Coronary artery (tissue), 2 donors: ENCODE measurements around the gene SRL.
"Not testable (repeated sequence)": the region's sequence is repeated elsewhere in the genome, so short reads cannot be mapped to it uniquely, and the experiment has no call there.

Source experiments
- DNase-seq: peaks from one replicate; pipeline ENCODE4 v3.0.0-alpha.2; 2017; ENCODE audit warnings: low spot score
- H3K27ac ChIP-seq, 2 donors: fragments of 200-600 bp; sonication (generic); one replicate each; pipeline ENCODE4 v1.5.1; 2016 to 2019
- H3K4me3 ChIP-seq: fragments of 200-600 bp; sonication (generic); 2 replicates; pipeline ENCODE4 v1.5.1; 2016; ENCODE audit warnings: mild to moderate bottlenecking, moderate library complexity
- CTCF ChIP-seq: fragments of 200-600 bp; sonication (generic); IDR thresholded peaks from one replicate; pipeline ENCODE4 v1.5.1; 2019; ENCODE audit warnings: antibody characterized with exemption

SRL gene

GRCh38 chr16:4215106-4215505 is 26.8 kb downstream of the SRL start:
- Histone ChIP-seq H3K27ac (peak overlapping the region; percentile 77 to 93), H3K4me3 (no peak overlapping the region)
- no peak for TF ChIP-seq CTCF
- DNase-seq: no peak

GRCh38 chr16:4214215-4214621 is 27.7 kb downstream of the SRL start:
- no peak for DNase-seq
- Histone ChIP-seq H3K4me3 (no peak overlapping the region), H3K27ac (peak overlapping the region; percentile 92 to 93)
- TF ChIP-seq CTCF: no peak

- DNase-seq: no peak
- H3K27ac ChIP-seq: peak overlapping the region; percentile 92 to 93
- no peak for TF ChIP-seq CTCF
- no peak overlapping the region for H3K4me3 ChIP-seq
These were observed 28.1 kb downstream of the SRL start for GRCh38 chr16:4213737-4214136.

GRCh38 chr16:4212934-4213296 is 29.0 kb downstream of the SRL start:
- Histone ChIP-seq H3K27ac (peak overlapping the region; percentile 92 to 93), H3K4me3 (no peak overlapping the region)
- no peak for DNase-seq
- no peak for TF ChIP-seq CTCF

- Histone ChIP-seq H3K27ac (peak overlapping the region; percentile 92 to 93), H3K4me3 (no peak overlapping the region)
- DNase-seq: peak; percentile 94
- no peak for TF ChIP-seq CTCF
These were observed 29.5 kb downstream of the SRL start for GRCh38 chr16:4212211-4212933.

- not testable (repeated sequence) for DNase-seq, H3K4me3 ChIP-seq
- H3K27ac ChIP-seq: peak overlapping the region; percentile 92 to 93
These were observed 30.3 kb downstream of the SRL start for GRCh38 chr16:4211445-4212210.

GRCh38 chr16:4209666-4210065 is 32.2 kb downstream of the SRL start:
- no peak overlapping the region for H3K27ac ChIP-seq

More at GRCh38 chr16:4209666-4210065, 32.2 kb downstream of the SRL start:
- DNase-seq: no peak
- no peak overlapping the region for H3K4me3 ChIP-seq
- TF ChIP-seq CTCF: no peak
